ENCODE results near the gene KIAA1958. TPM values are rescaled to one million over a fixed set of nuclear protein-coding genes. Genes with fewer than 3 reads are reported as not detected.
A peak's percentile ranks its signal among the peaks of the same experiment; 100 is the strongest.

The KIAA1958 gene
- total and polyA plus RNA-seq, 12 donors = 0.59 to 7.7 (median 6.1) TPM

GRCh38 chr9:112443200-112443599 lies 43.4 kb upstream of the KIAA1958 start:
- H3K36me3 ChIP-seq = peaks cover 0 to 93% (median 15%) of the 10 kb centered on the region in 9 donors

GRCh38 chr9:112443636-112444035 lies 43.0 kb upstream of the KIAA1958 start:
- Histone ChIP-seq H3K27me3 (no peaks in the 10 kb centered on the region), H3K27ac (no peak overlapping the region), H3K4me3 (no peak overlapping the region), H3K4me1 (peaks cover 0 to 11% (median 0%) of the 10 kb centered on the region in 9 donors), H3K36me3 (peaks cover 0 to 93% (median 11%) of the 10 kb centered on the region in 9 donors), H3K9me3 (no peaks in the 10 kb centered on the region)
- no peak for TF ChIP-seq CTCF (IDR thresholded peaks at IDR 0.05)
- ATAC-seq = no peak
- 96% methylated on average over 1 of the region's 1 CpG for WGBS, 2 donors
- intact Hi-C loops (cut with DNase I) = loop anchor here in 3 of 10 donors (10.0 kb wide), 1 partner anchor 261 kb away; no protein-coding TSS in a partner anchor
- DNase-seq = no peak

More at GRCh38 chr9:112443200-112443599, 43.4 kb upstream of the KIAA1958 start:
- Histone ChIP-seq H3K27ac (no peak overlapping the region), H3K4me1 (peaks cover 0 to 11% (median 0%) of the 10 kb centered on the region in 9 donors), H3K9me3 (no peaks in the 10 kb centered on the region), H3K4me3 (no peak overlapping the region), H3K27me3 (no peaks in the 10 kb centered on the region)
- intact Hi-C loops (cut with DNase I) = loop anchor here in 3 of 10 donors (10.0 kb wide), 1 partner anchor 262 kb away; no protein-coding TSS in a partner anchor
- ATAC-seq (no peak), DNase-seq (no peak)
- TF ChIP-seq CTCF (IDR thresholded peaks at IDR 0.05) = peak in 7 of 9 donors; percentile 12 to 55 (median 44)

GRCh38 chr9:112445196-112445595 lies 41.4 kb upstream of the KIAA1958 start:
- peaks cover 0 to 90% (median 9%) of the 10 kb centered on the region in 9 donors for H3K36me3 ChIP-seq
- WGBS, 2 donors = 26 to 37% methylated on average over 1 of the region's 1 CpG
- peaks cover 0 to 11% (median 0%) of the 10 kb centered on the region in 9 donors for H3K4me1 ChIP-seq
- intact Hi-C loops (cut with DNase I) = loop anchor here in 3 of 10 donors (10.0 kb wide), 1 partner anchor 260 kb away; no protein-coding TSS in a partner anchor
- no peak overlapping the region for H3K4me3 ChIP-seq
- H3K27me3 ChIP-seq = no peaks in the 10 kb centered on the region
- DNase-seq (no peak), ATAC-seq (no peak)
- no peak for TF ChIP-seq CTCF (IDR thresholded peaks at IDR 0.05)
- no peaks in the 10 kb centered on the region for H3K9me3 ChIP-seq
- H3K27ac ChIP-seq = no peak overlapping the region

- 100% methylated on average over 2 of the region's 2 CpGs for WGBS, 2 donors
- ATAC-seq = no peak
- H3K27ac ChIP-seq = no peak overlapping the region
Measured at GRCh38 chr9:112446080-112446479, 40.5 kb upstream of the KIAA1958 start.

More at GRCh38 chr9:112446080-112446479, 40.5 kb upstream of the KIAA1958 start:
- Histone ChIP-seq H3K9me3 (no peaks in the 10 kb centered on the region), H3K27me3 (no peaks in the 10 kb centered on the region), H3K4me3 (no peak overlapping the region), H3K36me3 (peaks cover 0 to 81% (median 9%) of the 10 kb centered on the region in 9 donors), H3K4me1 (peaks cover 0 to 11% (median 0%) of the 10 kb centered on the region in 9 donors)
- DNase-seq = no peak
- no peak for TF ChIP-seq CTCF (IDR thresholded peaks at IDR 0.05)
- intact Hi-C loops (cut with DNase I) = loop anchor here in 3 of 10 donors (10.0 kb wide), 1 partner anchor 259 kb away; no protein-coding TSS in a partner anchor
